H1 (cell line): ENCODE measurements around the gene SLC25A48. TPM values are rescaled to one million over a fixed set of nuclear protein-coding genes. Genes with fewer than 3 reads are reported as not detected.

Experiments
- CTCF ChIA-PET: fragments of 300-600 bp; sonication (Branson Sonifier 250); formaldehyde crosslinking; loops from one replicate; lab custom pipeline; 2021; ENCODE audit not compliant: partially characterized antibody; lab: Charles Lee
- POLR2A ChIA-PET: fragments of 300-600 bp; sonication (Branson Sonifier 250); formaldehyde crosslinking; loops from one replicate; lab custom pipeline; 2021; ENCODE audit warnings: inconsistent platforms; ENCODE audit not compliant: partially characterized antibody; lab: Charles Lee
- DNase-seq, 2 experiments: peaks; one replicate each; pipeline versions ENCODE4 v3.0.0 to v3.0.0-alpha.2; 2010 to 2022; ENCODE audit warnings: low spot score in 2 of 2, low read depth in 1 of 2, mixed read lengths in 1 of 2
- FAIRE-seq: peaks from 2 replicates; lab custom pipeline; 2011; peaks lifted over from hg19 to GRCh38; lab: Jason Lieb, UNC
- H2AFZ ChIP-seq: 2 replicates; pipeline ENCODE4 v1.8.1; 2012; ENCODE audit warnings: low read length, inconsistent platforms
- H2AK5ac ChIP-seq: 2 replicates; pipeline ENCODE4 v1.6.1; 2013; ENCODE audit warnings: low read depth, low read length
- H2BK120ac ChIP-seq: replicated peaks from 2 replicates; pipeline ENCODE3; 2013; ENCODE audit warnings: low read depth, low read length, inconsistent platforms
- H2BK12ac ChIP-seq: 2 replicates; pipeline ENCODE4 v1.6.1; 2013; ENCODE audit warnings: low read depth, low read length
- H2BK15ac ChIP-seq: 2 replicates; pipeline ENCODE4 v1.6.1; 2013; ENCODE audit warnings: low read length
- H2BK20ac ChIP-seq: 2 replicates; pipeline ENCODE4 v1.6.1; 2013; ENCODE audit warnings: low read length
- H2BK5ac ChIP-seq: 2 replicates; pipeline ENCODE4 v1.6.1; 2013; ENCODE audit warnings: low read depth, low read length
- H3K14ac ChIP-seq: 2 replicates; pipeline ENCODE4 v1.6.1; 2013; ENCODE audit warnings: inconsistent platforms; ENCODE audit not compliant: insufficient read length
- H3K18ac ChIP-seq: 2 replicates; pipeline ENCODE4 v1.6.1; 2013; ENCODE audit warnings: low read length; ENCODE audit errors: extremely low read depth
- H3K23ac ChIP-seq: 2 replicates; pipeline ENCODE4 v1.6.1; 2013; ENCODE audit warnings: inconsistent platforms; ENCODE audit not compliant: insufficient read length
- H3K23me2 ChIP-seq: 2 replicates; pipeline ENCODE4 v1.6.1; 2013; ENCODE audit warnings: low read depth, low read length
- H3K27ac ChIP-seq: 2 replicates; pipeline ENCODE4 v1.6.1; 2011; ENCODE audit warnings: low read depth, low read length, inconsistent platforms
- H3K27me3 ChIP-seq, 4 experiments: replicated peaks in 1 of 4; 1 replicate in 1 of 4; 2 replicates in 3 of 4; pipeline versions ENCODE4 v1.6.1 to v1.8.1; 2011 to 2013; ENCODE audit warnings: low read length in 3 of 4, mild to moderate bottlenecking in 3 of 4, inconsistent platforms in 2 of 4, mixed read lengths in 2 of 4, moderate library complexity in 1 of 4; ENCODE audit not compliant: control insufficient read depth in 3 of 4, insufficient read depth in 3 of 4; ENCODE audit errors: extremely low read depth in 1 of 4
- H3K36me3 ChIP-seq, 4 experiments: 2 replicates each; pipeline versions ENCODE4 v1.6.1 to v1.8.1; 2011 to 2013; ENCODE audit warnings: mild to moderate bottlenecking in 4 of 4, low read length in 3 of 4, moderate library complexity in 2 of 4, control low read depth in 1 of 4, inconsistent platforms in 1 of 4; ENCODE audit not compliant: insufficient read depth in 4 of 4, control insufficient read depth in 2 of 4
- H3K4ac ChIP-seq: replicated peaks from 2 replicates; pipeline ENCODE3; 2013; ENCODE audit warnings: low read length, low read depth, mixed read lengths, inconsistent platforms; ENCODE audit not compliant: insufficient read length
- H3K4me1 ChIP-seq, 4 experiments: replicated peaks in 1 of 4; 1 replicate in 1 of 4; 2 replicates in 3 of 4; pipeline versions ENCODE4 v1.6.1 to v1.8.1; 2011 to 2013; ENCODE audit warnings: low read length in 3 of 4, inconsistent platforms in 2 of 4, mixed read lengths in 1 of 4; ENCODE audit not compliant: insufficient read depth in 4 of 4, control insufficient read depth in 3 of 4
- H3K4me2 ChIP-seq, 2 experiments: 2 replicates each; pipeline versions ENCODE4 v1.6.1 to v1.8.1; 2011 to 2013; ENCODE audit warnings: low read depth in 2 of 2, low read length in 2 of 2, control low read depth in 1 of 2, inconsistent platforms in 1 of 2, mild to moderate bottlenecking in 1 of 2; ENCODE audit not compliant: insufficient read depth in 1 of 2
- H3K4me3 ChIP-seq, 4 experiments: fragments of 200-600, 300-600 bp in 1 of 4; sonication (generic), shearing (Covaris generic), sonication (Bioruptor Twin) in 1 of 4; 2 replicates each; pipeline versions ENCODE4 v1.5.1 to v1.8.1; 2011 to 2016; ENCODE audit warnings: low read length in 4 of 4, low read depth in 3 of 4, control low read depth in 2 of 4, inconsistent platforms in 2 of 4, mild to moderate bottlenecking in 2 of 4, mixed read lengths in 1 of 4, moderate library complexity in 1 of 4; ENCODE audit not compliant: insufficient read depth in 2 of 4; ENCODE audit errors: extremely low read depth in 1 of 4
- H3K56ac ChIP-seq: replicated peaks from 2 replicates; pipeline ENCODE3; 2013; ENCODE audit warnings: low read depth, mild to moderate bottlenecking, mixed read lengths, low read length, inconsistent platforms; ENCODE audit not compliant: insufficient read length
- H3K79me1 ChIP-seq: 2 replicates; pipeline ENCODE4 v1.6.1; 2013; ENCODE audit warnings: low read depth, low read length, control low read depth
- H3K79me2 ChIP-seq, 2 experiments: 2 replicates each; pipeline versions ENCODE4 v1.6.1 to v1.8.1; 2012 to 2013; ENCODE audit warnings: low read length in 2 of 2, mild to moderate bottlenecking in 2 of 2, inconsistent platforms in 1 of 2; ENCODE audit not compliant: insufficient read depth in 2 of 2, control insufficient read depth in 1 of 2
- H3K9ac ChIP-seq, 4 experiments: replicated peaks in 1 of 4; 1 replicate in 1 of 4; 2 replicates in 3 of 4; pipeline versions ENCODE4 v1.6.1 to v1.8.1; 2011 to 2013; ENCODE audit warnings: low read depth in 3 of 4, low read length in 3 of 4, control low read depth in 2 of 4, mild to moderate bottlenecking in 2 of 4, moderate library complexity in 2 of 4, inconsistent platforms in 1 of 4; ENCODE audit errors: extremely low read depth in 1 of 4
- H3K9me3 ChIP-seq, 2 experiments: 2 replicates each; pipeline versions ENCODE4 v1.6.1 to v1.8.1; 2012 to 2013; ENCODE audit warnings: mild to moderate bottlenecking in 2 of 2, moderate library complexity in 2 of 2, control low read depth in 1 of 2, inconsistent platforms in 1 of 2, low read depth in 1 of 2, low read length in 1 of 2, mixed read lengths in 1 of 2; ENCODE audit not compliant: insufficient read depth in 2 of 2
- H4K20me1 ChIP-seq, 2 experiments: replicated peaks in 1 of 2; 2 replicates each; pipeline versions ENCODE3 to v1.8.1; 2011 to 2013; ENCODE audit warnings: inconsistent platforms in 2 of 2, low read length in 2 of 2, mild to moderate bottlenecking in 1 of 2; ENCODE audit not compliant: insufficient read depth in 2 of 2, control insufficient read depth in 1 of 2
- H4K5ac ChIP-seq: 2 replicates; pipeline ENCODE4 v1.6.1; 2013; ENCODE audit warnings: low read length, low read depth, mixed read lengths, inconsistent platforms; ENCODE audit not compliant: insufficient read length
- H4K8ac ChIP-seq: 2 replicates; pipeline ENCODE4 v1.8.0; 2013; ENCODE audit warnings: mild to moderate bottlenecking, moderate library complexity, low read length, inconsistent platforms; ENCODE audit not compliant: insufficient read depth; ENCODE audit errors: extremely low read depth
- H4K91ac ChIP-seq: replicated peaks from 2 replicates; pipeline ENCODE3; 2013; ENCODE audit warnings: low read length, mixed read lengths, inconsistent platforms; ENCODE audit not compliant: insufficient read length
- NANOG ChIP-seq: IDR thresholded peaks from 2 replicates; pipeline ENCODE4 v1.6.1; 2011; ENCODE audit warnings: low read length, low read depth, mild to moderate bottlenecking, inconsistent platforms; ENCODE audit not compliant: insufficient read depth, poor library complexity, severe bottlenecking
- WGBS, 2 experiments: shearing (Covaris generic) in 1 of 2; methylation state at CpG; one replicate each; pipeline versions ENCODE4 v1.1.6 to v1.1.7; 2013 to 2015; ENCODE audit warnings: low lambda C conversion rate in 2 of 2, mixed read lengths in 2 of 2, inconsistent platforms in 1 of 2, low coverage in 1 of 2, missing lambda C conversion rate in 1 of 2; ENCODE audit not compliant: insufficient replicate concordance in 2 of 2, insufficient coverage in 1 of 2, insufficient read length in 1 of 2; ENCODE audit errors: extremely low coverage in 1 of 2, missing lambda C conversion rate in 1 of 2; 5-methylcytosine and 5-hydroxymethylcytosine counted together
- polyA plus RNA-seq, 7 experiments: library from polyadenylated mRNA; depleted of rRNA in 3 of 7; stranded (reverse) in 5 of 7; unstranded in 2 of 7; fragments of >200 nt in 5 of 7; fragments of 200-250 nt in 2 of 7; gene quantifications; 1 replicate in 5 of 7; 2 replicates in 1 of 7; 4 replicates in 1 of 7; pipeline versions ENCODE4 v1.2.1 to v1.2.3, GENCODE V29; 2011 to 2013; ENCODE audit warnings: missing spikeins in 2 of 7, mixed read lengths in 2 of 7
- total RNA-seq: library from RNA; stranded (reverse); fragmentation: NEBNext Ultra II Directional; extraction: Animal tissue kit (Norgen Biotek cat#: 25700); gene quantifications from 2 replicates; pipeline ENCODE4 v1.2.1, GENCODE V29; 2021

Gene SLC25A48
- total and polyA plus RNA-seq, 2 of the 8 experiments (the other 6 are each of a cell fraction or from before 2014, with no cell fraction given) = 1.3 to 1.8 TPM

- Histone ChIP-seq H4K20me1 (no peaks in the 10 kb centered on the region), H3K18ac (no peak overlapping the region), H3K14ac (no peak overlapping the region), H2AK5ac (no peak overlapping the region), H3K9ac (no peak overlapping the region), H3K27ac (no peak overlapping the region), H3K23me2 (peaks cover 2% of the 10 kb centered on the region; the same call in 1 of the 2 replicates), H3K9me3 (no peaks in the 10 kb centered on the region), H2BK20ac (no peak overlapping the region), H3K23ac (no peak overlapping the region), H4K91ac (no peak overlapping the region), H3K4me3 (no peak overlapping the region), H3K36me3 (no peaks in the 10 kb centered on the region), H3K56ac (no peak overlapping the region), H3K27me3 (peaks cover 0 to 6% (median 4%) of the 10 kb centered on the region in 4 experiments; a peak in 2 of 7 replicates), H3K79me1 (no peaks in the 10 kb centered on the region), H2BK120ac (no peak overlapping the region), H4K8ac (no peak overlapping the region), H3K4me1 (peaks cover 0 to 5% (median 3%) of the 10 kb centered on the region in 4 experiments; a peak in 1 of 7 replicates), H4K5ac (no peak overlapping the region), H3K4ac (no peak overlapping the region), H3K4me2 (no peak overlapping the region), H2BK5ac (no peak overlapping the region), H2AFZ (no peak overlapping the region), H3K79me2 (no peaks in the 10 kb centered on the region), H2BK12ac (no peak overlapping the region), H2BK15ac (no peak overlapping the region)
- WGBS, 2 experiments = 92% methylated on average over 5 of the region's 5 CpGs; no CpG with 5 or more reads in 1 of the 2 experiments
- CTCF ChIA-PET = interaction anchor here (0.6 to 4.8 kb wide), 27 partner anchors 9 to 1952 kb away, joined by 3 to 37 read pairs (median 5); partner anchors contain the start of gene SLC25A48
- FAIRE-seq (no peak), DNase-seq (no peak)
- POLR2A ChIA-PET = no interaction called here
- no peak for TF ChIP-seq NANOG
Measured at GRCh38 chr5:135890867-135891266, 56.4 kb downstream of the SLC25A48 start.
